ENCODE results near the gene ALK.
"Not testable (repeated sequence)": the region's sequence is repeated elsewhere in the genome, so short reads cannot be mapped to it uniquely, and the experiment has no call there.

Gene ALK

GRCh38 chr2:29261003-29261402, 660.4 kb downstream of the ALK start:
- no peak for DNase-seq

GRCh38 chr2:29260142-29260772, 661.1 kb downstream of the ALK start:
- DNase-seq: no peak

GRCh38 chr2:29259221-29259620, 662.2 kb downstream of the ALK start:
- no peak for DNase-seq

DNA sequence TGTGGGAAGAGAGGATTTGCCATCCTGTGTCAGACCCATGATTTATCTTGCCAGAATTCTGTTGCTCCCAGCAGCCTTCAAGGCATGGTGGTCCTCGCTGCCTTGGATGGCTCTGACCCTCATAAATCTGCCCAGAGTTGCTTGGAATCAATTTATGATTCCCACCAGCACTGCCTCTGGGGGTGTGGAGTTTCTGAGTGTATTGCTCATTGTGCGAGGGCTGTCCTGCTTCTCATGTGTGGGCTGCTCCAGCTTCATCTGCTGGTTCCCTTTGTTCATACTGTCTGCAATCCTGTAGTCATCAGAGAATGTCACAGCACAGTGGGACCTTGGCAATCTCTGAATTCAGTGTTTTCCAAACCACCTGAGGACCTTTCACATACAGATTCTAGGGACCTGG, 666.4 kb downstream of the ALK start:
- no peak for DNase-seq

DNA sequence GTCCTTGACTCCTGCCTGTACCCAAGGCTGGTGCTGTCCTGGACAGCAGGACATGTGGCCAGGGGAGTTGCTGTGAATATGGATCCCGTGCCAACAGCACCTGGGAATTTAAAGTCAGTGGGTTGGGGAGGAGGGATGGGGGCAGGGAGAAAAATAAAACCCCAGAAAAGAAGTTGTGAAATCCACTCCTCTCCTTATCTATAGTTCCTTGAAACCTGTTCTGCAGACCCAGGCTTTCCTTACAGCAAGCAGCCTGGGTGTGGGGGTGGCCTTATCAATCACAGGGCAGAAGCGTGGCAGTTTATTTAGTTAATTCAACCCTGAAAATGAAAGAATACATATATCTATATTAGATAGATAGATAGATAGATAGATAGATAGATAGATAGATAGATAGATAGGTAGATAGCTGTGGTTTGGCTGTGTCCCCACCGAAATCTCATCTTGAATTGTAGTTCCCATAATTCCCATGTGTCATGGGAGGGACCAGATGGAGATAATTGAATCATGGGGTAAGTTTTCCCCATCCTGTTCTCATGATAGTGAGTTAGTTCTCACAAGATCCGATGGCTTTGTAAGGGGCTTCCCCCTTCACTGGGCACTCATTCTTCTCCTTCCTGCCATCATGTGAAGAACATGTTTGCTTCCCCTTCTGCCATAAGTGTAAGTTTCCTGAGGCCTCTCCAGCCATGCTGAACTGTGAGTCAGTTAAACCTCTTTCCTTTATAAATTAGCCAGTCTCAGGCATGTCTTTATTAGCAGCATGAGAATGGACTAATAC, 667.7 kb downstream of the ALK start:
- not testable (repeated sequence) for DNase-seq

DNA sequence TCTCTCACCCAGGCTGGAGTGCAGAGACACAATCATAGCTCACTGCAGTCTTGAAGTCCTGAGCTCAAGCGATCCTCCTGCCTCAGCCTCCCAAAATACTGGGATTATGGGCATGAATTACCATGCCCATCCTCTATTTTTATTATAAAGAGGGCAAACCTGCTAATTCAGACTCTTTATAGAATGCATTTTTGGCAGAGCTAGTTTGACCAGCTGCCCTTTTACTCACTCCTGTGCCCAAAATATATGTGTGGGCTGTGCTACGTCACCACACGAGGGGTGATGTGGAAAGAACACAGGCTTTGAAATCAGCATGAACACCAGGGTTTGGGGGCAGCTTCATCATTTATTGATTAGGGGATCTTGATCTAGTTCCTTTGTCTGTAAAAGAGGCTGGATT, 668.4 kb downstream of the ALK start:
- DNase-seq: no peak

DNA sequence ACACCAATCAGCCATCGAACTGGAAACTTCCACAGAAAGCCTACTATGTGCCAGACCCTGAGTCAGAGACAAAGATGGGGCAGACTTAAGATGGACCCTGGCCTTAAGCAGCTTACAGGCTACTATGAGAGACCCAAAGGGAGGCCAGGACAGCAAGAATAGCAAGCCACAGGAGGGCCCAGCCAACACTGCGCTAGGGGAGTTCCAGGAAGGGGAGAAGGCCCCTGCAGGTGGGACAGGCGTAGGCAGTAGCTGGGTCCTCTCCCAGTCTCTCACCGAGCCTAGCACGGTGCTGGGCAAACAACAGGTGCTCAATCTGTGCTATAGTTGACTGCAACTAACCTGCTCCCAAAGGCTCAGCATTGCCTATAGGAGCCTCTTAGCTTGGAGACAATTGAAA, 670.0 kb downstream of the ALK start:
- no peak for DNase-seq

DNA sequence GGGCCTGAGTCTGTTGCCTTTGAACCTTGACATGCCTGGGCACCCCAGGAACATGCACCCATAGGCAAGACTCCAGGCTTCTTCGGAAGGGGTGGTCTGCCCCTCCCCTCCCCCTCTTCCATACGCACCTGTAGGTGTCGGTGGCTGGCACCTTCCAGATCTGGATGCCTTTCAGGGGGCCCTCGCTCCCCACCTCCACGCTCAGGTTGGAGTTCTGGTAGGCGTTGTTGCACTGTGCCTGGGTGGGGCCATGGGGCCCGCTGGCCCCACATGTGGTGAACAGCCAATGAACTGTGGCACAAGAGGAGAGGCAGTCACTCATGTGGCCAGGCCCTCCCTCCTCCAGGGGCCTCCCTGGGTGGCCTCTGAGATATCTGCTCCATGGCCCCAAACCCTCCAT, 670.4 kb downstream of the ALK start:
- no peak for DNase-seq

GRCh38 chr2:29249666-29250253, 671.6 kb downstream of the ALK start:
- DNase-seq: no peak

DNA sequence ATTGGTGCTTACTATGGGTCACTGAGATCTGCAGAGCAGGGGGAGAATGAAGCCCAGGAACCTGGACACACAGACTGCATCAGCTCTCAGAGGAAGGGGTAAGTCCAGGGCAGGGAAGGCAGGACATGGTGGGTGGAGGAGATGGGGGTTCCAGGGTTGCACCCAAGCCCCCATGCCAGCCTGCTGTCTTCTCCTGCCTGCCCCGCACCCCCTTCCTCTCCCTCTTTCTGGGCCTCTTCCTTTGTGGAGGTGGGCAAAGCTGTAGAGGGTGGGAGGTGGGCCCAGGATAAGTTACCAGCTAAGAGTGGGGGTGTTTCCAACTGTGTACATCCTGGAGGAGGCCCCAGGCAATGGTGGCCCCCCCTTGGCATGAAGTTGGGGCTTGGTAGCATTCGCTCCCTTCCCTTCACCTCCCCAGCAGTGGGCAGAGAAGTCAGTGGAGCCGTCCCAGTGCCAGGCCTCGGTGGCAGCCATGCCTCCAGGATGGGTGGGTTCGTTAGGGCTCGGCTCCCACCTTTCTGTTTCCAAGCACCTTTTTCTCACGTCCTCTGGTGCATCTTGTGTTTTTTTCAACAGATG, 674.0 kb downstream of the ALK start:
- no peak for DNase-seq

DNA sequence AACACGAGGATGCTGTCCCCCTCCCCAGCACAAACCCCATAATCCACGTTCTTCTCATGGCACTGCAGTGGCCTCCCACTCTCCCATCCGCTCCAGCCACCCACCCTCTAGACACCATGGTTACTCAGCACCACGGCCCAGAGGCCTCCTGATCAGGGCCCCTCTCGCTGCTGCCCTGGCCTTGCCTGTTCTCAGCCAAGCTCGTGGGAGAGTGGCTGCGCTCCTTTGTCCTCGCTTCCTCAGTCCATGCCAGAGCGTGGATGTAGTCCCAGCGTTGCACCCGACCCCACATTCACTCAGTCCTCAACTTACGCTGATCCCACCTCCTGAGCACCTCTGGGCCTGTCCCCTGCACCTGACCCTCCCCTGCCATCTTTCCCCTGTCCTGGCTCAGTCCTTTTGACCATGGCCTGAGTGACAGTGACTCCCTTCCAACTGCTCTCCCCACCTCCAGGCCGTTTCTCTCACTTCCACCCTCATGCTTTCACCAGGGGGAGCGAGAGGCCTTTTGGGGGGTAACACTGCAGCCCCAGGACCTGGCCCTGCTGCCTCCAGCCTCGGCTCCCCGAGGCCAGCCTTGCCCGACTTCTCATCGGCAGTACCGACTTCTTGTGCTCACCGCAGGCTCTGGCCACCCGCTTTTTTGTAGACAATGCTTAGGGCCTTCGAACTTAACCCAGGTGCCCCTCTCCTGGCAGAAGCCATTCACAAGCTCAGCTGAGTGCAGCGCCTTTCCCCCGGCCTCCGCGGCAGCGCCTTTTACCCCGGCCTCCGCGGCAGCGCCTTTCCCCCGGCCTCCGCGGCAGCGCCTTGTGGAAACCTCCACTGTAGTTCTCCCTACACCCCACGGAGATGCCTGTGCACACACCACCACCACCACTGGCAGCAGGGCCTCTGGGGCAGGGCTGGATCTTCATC, 674.7 kb downstream of the ALK start:
- no peak for DNase-seq

GRCh38 chr2:29245742-29246382, 675.5 kb downstream of the ALK start:
- no peak for DNase-seq

DNA sequence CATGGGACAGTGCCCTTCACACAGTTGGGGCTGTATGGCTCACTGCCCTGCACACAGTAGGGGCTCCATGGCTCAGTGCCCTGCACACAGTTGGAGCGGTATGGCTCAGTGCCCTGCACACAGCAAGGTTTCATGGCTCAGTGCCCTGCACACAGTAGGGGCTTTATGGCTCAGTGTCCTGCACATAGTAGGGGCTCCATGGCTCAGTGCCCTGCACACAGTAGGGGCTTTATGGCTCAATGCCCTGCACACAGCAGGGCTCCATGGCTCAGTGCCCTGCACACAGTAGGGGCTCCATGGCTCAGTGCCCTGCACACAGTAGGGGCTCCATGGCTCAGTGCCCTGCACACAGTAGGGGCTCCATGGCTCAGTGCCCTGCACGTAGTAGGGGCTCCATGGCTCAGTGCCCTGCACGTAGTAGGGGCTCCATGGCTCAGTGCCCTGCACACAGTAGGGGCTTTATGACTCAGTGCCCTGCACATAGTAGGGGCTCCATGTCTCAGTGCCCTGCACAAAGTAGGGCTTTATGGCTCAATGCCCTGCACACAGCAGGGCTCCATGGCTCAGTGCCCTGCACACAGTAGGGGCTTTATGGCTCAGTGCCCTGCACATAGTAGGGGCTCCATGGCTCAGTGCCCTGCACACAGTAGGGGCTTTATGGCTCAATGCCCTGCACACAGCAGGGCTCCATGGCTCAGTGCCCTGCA, 676.2 kb downstream of the ALK start:
- DNase-seq: not testable (repeated sequence)

GRCh38 chr2:29242621-29243375, 678.6 kb downstream of the ALK start:
- no peak for DNase-seq

DNA sequence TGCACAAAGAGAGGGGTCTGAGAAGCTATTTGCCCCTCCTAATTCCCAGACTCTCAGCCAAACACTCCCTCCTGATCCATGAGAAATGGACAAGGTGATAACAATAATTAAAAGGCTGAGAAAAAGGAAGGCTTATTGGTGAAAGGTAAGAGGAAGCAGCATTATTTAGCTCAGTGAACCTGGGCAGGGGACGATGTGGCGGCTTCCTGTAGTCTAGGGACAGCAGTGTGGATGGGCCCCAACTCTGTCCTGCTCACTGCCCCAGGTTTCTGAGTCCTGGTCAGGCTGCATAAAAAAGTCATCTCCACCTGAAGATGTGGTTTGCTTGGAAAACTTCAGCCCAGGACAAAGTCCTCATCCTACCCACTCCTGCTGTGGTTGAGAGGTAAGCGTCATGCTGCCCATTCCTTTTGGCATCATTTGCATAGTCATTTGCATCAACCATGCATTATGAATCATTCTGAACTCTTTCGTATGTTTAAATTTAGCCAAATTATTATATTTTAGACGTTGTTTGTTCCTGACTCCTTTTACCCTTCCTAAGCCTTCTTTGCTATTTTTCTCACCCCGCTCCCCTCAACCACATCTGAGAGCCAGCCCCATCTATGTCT, 679.3 kb downstream of the ALK start:
- DNase-seq: no peak

GRCh38 chr2:29241341-29241740, 680.0 kb downstream of the ALK start:
- no peak for DNase-seq

- DNase-seq: no peak
Measured at GRCh38 chr2:29240601-29241000, 680.8 kb downstream of the ALK start.

DNA sequence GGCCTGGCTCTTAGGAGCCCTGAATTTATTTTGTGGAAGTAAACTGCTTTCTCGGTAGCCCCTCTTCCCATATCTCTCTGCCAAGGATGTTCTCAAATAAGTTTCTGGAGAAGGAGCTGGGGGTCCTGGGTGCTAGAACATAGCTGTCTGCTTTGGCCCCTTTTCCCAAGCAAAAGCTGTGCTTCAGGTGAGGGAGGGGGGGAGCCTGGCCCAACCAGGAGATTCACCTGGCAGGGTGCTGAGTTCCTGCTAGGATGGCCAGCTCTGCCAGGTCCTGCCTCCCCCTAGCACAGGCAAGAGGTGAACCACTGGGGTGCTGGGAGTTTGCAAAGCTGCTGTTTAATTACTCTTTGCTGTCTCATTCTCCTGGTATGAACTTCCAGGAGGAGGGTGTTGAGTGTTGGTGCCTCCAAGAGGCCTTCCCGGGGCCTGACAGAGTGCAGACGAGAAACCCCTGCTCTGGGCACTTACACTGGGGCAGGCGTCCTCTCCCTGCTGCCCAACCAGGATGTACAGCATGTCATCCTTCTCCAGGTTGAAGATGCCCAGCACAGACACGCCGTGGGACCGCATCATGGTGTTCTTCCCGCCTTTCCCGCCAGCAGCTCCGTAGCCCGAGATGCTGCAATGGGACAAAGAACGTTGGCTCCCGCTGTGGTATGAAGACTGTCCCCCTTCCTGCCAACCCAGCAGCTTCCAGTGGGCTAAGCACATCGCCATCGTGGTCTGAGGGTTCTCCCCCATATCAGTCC, 682.0 kb downstream of the ALK start:
- DNase-seq: no peak

DNA sequence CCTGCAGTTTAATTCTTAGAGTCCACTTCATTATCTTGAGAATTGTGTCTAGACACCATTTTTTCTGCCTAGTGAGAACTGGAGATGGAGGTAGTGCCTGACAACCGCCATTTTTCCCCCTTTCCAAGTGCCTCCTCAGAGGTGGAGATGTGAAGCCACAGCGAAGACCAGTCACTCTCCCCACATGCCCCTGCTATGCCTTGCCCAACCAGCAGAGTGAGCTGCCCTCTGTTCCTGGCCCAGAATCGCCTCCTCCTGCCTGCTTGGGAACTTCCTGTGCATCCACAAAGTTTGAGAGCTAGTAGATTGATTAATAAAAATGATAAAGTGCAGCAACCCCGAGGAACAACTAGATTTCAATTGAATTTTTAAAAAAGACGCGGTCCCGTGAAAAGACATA, 682.9 kb downstream of the ALK start:
- DNase-seq: no peak

- no peak for DNase-seq
Measured at GRCh38 chr2:29236074-29236473, 685.3 kb downstream of the ALK start.

All from NCI-H1092 (cell line).